Thyroid gland (tissue), 4 donors: ENCODE data around the gene PGRMC1. TPM values are rescaled to one million over a fixed set of nuclear protein-coding genes. Genes with fewer than 3 reads are reported as not detected.
"Not testable (repeated sequence)": the region's sequence is repeated elsewhere in the genome, so short reads cannot be mapped to it uniquely, and the experiment has no call there.

ENCODE experiments used
- DNase-seq, 2 donors: peaks; one replicate each; pipeline ENCODE4 v3.0.0-alpha.2; 2019
- H3K27ac ChIP-seq, 3 donors: fragments of 200-600 bp; sonication (generic); 1 replicate in 2 of 3; 2 replicates in 1 of 3; pipeline ENCODE4 v1.5.1; 2016 to 2019; ENCODE audit warnings: mild to moderate bottlenecking in 1 of 3, moderate library complexity in 1 of 3
- H3K27me3 ChIP-seq: fragments of 200-600 bp; sonication (generic); one replicate; pipeline ENCODE4 v1.5.1; 2019
- H3K36me3 ChIP-seq, 2 donors: fragments of 200-600 bp; sonication (generic); one replicate each; pipeline ENCODE4 v1.5.1; 2016 to 2019
- H3K4me1 ChIP-seq, 2 donors: fragments of 200-600 bp; sonication (generic); one replicate each; pipeline ENCODE4 v1.5.1; 2017 to 2019
- H3K4me3 ChIP-seq, 3 donors: fragments of 200-600 bp; sonication (generic); replicated peaks in 1 of 3; 1 replicate in 2 of 3; 2 replicates in 1 of 3; pipeline ENCODE4 v1.5.1; 2016; ENCODE audit warnings: mild to moderate bottlenecking in 1 of 3
- H3K9me3 ChIP-seq: fragments of 200-600 bp; sonication (generic); one replicate; pipeline ENCODE4 v1.5.1; 2017
- CTCF ChIP-seq, 6 experiments: fragments of 200-600 bp in 3 of 6; fragments of 450-650 bp in 3 of 6; sonication (generic) in 3 of 6; IDR thresholded peaks; one replicate each; pipeline ENCODE4 v1.5.1; 2016 to 2019; ENCODE audit warnings: antibody characterized with exemption in 6 of 6, mild to moderate bottlenecking in 2 of 6, inconsistent platforms in 1 of 6, moderate library complexity in 1 of 6
- POLR2A ChIP-seq, 2 donors: fragments of 450-650 bp; IDR thresholded peaks; one replicate each; pipeline ENCODE4 v1.6.1; 2017; ENCODE audit warnings: antibody characterized with exemption in 2 of 2, mild to moderate bottlenecking in 2 of 2, moderate library complexity in 1 of 2
- WGBS, 2 donors: methylation state at CpG; one replicate each; pipeline ENCODE4 v1.1.5; 2017; 5-methylcytosine and 5-hydroxymethylcytosine counted together
- intact Hi-C: fragments of 100-400 bp; cut with DNase I; formaldehyde crosslinking; loops from one replicate; pipeline ENCODE4 v1.15.1; 2023
- total RNA-seq, 4 donors: library from RNA; depleted of rRNA; stranded (reverse); fragments of >200 nt; gene quantifications; one replicate each; pipeline ENCODE4 v1.2.3, GENCODE V29; 2016

PGRMC1 gene
- total RNA-seq, 4 donors from 2014 or later = 136 to 177 (median 153) TPM

DNA sequence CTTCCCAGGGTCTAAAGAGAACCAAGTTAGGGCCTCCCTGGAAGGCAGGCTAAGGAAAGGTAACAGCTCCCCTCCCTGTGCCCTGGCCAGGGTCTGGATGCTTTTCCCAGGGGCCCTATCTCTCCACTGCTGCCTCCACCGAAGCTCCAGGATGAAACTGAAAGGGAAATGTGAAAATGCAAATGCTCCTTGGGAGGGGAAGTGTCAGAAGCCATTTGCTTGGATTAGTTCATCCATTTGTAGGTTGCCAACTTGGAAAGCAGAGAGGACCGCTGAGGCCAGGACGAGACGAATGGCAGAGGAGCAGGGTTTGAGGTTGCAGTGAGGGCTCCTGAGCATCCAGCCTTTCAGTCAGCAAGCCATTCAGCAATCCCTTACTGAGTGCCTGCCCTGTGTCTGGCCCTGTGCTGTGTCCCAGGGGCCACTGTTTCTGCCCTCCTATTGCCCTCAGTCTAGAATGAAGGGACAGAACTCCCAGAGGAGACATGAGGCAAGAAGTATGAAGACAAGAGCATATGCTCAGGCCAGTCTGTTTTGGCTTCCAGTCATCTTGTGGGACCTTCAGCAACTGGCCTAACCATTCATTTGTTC lies 45.9 kb upstream of the PGRMC1 start:
- 57 to 66% methylated on average over 3 to 4 of the region's 4 CpGs for WGBS, 2 donors
- H3K9me3 ChIP-seq = no peaks in the 10 kb centered on the region
- TF ChIP-seq POLR2A (IDR thresholded peaks at IDR 0.05) = no peak
- no peak for TF ChIP-seq CTCF (IDR thresholded peaks at IDR 0.05)
- H3K27me3 ChIP-seq = no peaks in the 10 kb centered on the region
- no peaks in the 10 kb centered on the region for H3K36me3 ChIP-seq
- H3K4me3 ChIP-seq = no peak overlapping the region
- intact Hi-C loops = no loop called here
- H3K27ac ChIP-seq = no peak overlapping the region
- no peak for DNase-seq
- H3K4me1 ChIP-seq = no peaks in the 10 kb centered on the region

DNA sequence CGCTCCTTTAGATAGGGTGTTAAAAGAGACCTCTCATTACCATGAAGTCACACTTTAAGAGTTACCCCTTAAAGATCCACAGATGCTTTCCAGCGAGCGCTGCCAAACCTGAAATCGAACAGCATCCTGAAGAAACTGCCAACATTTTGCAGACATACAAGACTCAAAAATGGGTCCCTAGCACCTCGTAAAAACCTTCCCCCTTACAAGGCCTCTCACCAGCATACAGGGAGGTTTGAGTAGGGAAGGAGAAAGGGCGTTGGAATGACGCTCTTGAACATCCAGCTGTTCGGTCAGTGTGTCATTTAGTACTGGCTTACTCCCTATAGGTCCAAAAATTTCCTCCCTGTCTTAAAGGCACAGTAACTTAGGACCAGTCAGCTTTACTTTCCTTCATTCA lies 45.3 kb upstream of the PGRMC1 start:
- no peak for DNase-seq
- no peak for TF ChIP-seq CTCF (IDR thresholded peaks at IDR 0.05)
- TF ChIP-seq POLR2A (IDR thresholded peaks at IDR 0.05) = no peak
- Histone ChIP-seq H3K4me1 (no peaks in the 10 kb centered on the region), H3K4me3 (no peak overlapping the region), H3K27me3 (no peaks in the 10 kb centered on the region), H3K27ac (no peak overlapping the region), H3K9me3 (no peaks in the 10 kb centered on the region), H3K36me3 (no peaks in the 10 kb centered on the region)
- intact Hi-C loops = no loop called here
- 59 to 80% methylated on average over 5 to 8 of the region's 8 CpGs for WGBS, 2 donors

DNA sequence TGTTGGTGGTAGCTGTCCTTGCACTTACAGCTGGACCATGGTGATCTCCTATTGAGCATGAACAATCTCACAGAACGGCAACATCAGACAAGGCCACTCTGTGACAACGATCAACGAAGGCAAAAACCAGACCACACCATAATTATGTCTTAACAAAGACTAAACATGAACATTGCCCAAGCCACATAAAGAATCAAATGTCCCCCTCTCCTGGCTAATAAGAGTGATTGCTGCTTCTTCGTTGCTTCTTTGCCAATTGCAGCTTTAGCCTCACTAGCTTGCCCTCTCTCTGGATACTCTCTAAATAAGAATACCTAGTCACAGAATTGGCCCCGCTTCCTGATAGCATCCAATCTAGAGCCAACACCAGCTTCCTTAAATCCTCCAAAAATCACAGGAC lies 41.5 kb upstream of the PGRMC1 start:
- no peak overlapping the region for H3K27ac ChIP-seq
- H3K27me3 ChIP-seq = peaks cover 2% of the 10 kb centered on the region
- 78 to 79% methylated on average over 5 of the region's 5 CpGs for WGBS, 2 donors
- H3K9me3 ChIP-seq = no peaks in the 10 kb centered on the region
- intact Hi-C loops = no loop called here
- H3K4me1 ChIP-seq = no peaks in the 10 kb centered on the region
- no peak overlapping the region for H3K4me3 ChIP-seq
- DNase-seq = no peak
- no peaks in the 10 kb centered on the region for H3K36me3 ChIP-seq
- TF ChIP-seq POLR2A (IDR thresholded peaks at IDR 0.05) (no peak), CTCF (IDR thresholded peaks at IDR 0.05) (no peak)

DNA sequence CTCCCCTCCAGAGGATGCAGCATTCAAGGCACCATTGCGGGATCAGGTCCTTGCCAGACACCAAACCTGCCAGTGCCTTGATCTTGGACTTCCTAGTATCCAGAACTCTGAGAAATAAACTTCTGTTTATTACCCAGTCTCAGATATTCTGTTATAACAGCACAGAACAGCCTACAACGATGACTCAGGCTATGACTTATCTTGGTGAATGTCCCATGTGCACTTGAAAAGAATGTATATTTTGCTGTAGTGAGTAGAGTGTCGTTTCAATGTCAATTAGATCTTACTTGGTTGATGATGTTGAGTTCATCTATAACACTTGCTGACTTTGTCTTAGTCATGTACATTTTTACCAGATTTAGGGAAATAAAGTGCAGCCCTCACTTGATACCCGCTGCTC lies 34.5 kb upstream of the PGRMC1 start:
- Histone ChIP-seq H3K4me1 (no peaks in the 10 kb centered on the region), H3K9me3 (no peaks in the 10 kb centered on the region), H3K27me3 (peaks cover 2% of the 10 kb centered on the region), H3K27ac (no peak overlapping the region), H3K4me3 (no peak overlapping the region), H3K36me3 (no peaks in the 10 kb centered on the region)
- no peak for DNase-seq
- TF ChIP-seq POLR2A (IDR thresholded peaks at IDR 0.05) (no peak), CTCF (IDR thresholded peaks at IDR 0.05) (no peak)
- intact Hi-C loops = no loop called here
- WGBS, 2 donors = 88 to 97% methylated on average over 4 of the region's 4 CpGs

GRCh38 chrX:119206203-119206602 lies 29.9 kb upstream of the PGRMC1 start:
- Histone ChIP-seq H3K9me3 (no peaks in the 10 kb centered on the region), H3K4me1 (no peaks in the 10 kb centered on the region), H3K27me3 (no peaks in the 10 kb centered on the region), H3K36me3 (no peaks in the 10 kb centered on the region), H3K4me3 (no peak overlapping the region), H3K27ac (no peak overlapping the region)
- 90 to 100% methylated on average over 2 to 5 of the region's 5 CpGs for WGBS, 2 donors
- intact Hi-C loops = no loop called here
- TF ChIP-seq CTCF (IDR thresholded peaks at IDR 0.05) (no peak), POLR2A (IDR thresholded peaks at IDR 0.05) (no peak)
- no peak for DNase-seq

GRCh38 chrX:119207483-119207882 lies 28.6 kb upstream of the PGRMC1 start:
- H3K27ac ChIP-seq, H3K4me1 ChIP-seq, DNase-seq, H3K36me3 ChIP-seq, H3K27me3 ChIP-seq, H3K4me3 ChIP-seq, intact Hi-C loops, H3K9me3 ChIP-seq: not testable (repeated sequence)
- 75 to 89% methylated on average over 4 to 6 of the region's 10 CpGs for WGBS, 2 donors
